GM12878 (cell line): Measurements from ENCODE around the gene PCDHB14.

Experiments used
- CTCF ChIP-seq, 3 experiments: IDR thresholded peaks in 2 of 3; conservative IDR thresholded peaks in 1 of 3; 2 replicates each; pipeline ENCODE4 v1.5.1; 2011; ENCODE audit warnings: low read depth in 3 of 3, low read length in 3 of 3, mild to moderate bottlenecking in 3 of 3, control low read depth in 2 of 3, moderate library complexity in 2 of 3, inconsistent platforms in 1 of 3, mixed read lengths in 1 of 3; ENCODE audit not compliant: control insufficient read depth in 2 of 3, insufficient read depth in 1 of 3; ENCODE audit errors: extremely low read depth in 1 of 3
- POLR2A ChIP-seq: IDR thresholded peaks from 2 replicates; pipeline ENCODE4 v1.6.1; 2011; ENCODE audit warnings: low read depth, mild to moderate bottlenecking, low read length
- USF2 ChIP-seq: IDR thresholded peaks from 2 replicates; pipeline ENCODE4 v1.6.1; 2011; ENCODE audit warnings: low read depth, low read length, improper control_type of control experiment, borderline replicate concordance

DNA sequence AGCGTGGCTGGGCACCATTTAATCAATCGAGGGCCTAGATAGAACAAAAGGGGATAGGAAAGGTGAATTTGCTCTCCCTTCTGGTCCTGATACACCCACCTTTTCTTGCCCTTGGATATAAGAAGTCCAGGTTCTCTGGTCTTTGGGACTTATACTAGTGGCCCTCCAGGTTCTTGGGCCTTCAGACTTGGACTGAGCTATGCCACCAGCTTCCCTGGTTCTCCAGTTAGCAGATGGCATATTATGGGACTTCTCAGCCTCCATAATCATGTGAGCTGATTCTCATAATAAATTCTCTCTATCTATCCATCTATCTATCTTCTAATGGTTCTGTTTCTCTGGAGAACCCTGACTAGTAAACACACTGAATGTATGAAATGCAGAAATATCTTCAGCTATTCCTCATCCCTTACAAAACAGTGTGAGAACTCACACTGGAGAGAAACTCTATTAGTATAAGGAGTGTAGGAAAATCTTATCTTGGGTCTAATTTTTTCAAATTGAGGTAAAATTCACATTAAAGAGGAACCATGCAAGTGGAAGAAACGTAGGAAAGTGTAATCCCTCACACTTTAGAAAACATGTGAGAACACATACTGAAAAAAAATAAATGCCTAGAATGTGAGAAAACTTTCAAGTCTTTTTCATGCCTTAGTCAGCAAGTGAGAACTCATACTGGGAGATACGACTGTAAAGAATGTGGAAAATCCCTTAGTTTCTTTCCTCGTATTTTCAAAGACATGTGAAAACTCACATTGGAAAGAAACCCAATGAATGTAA is 37.5 kb downstream of the PCDHB14 start:
- TF ChIP-seq POLR2A (no peak), CTCF (IDR thresholded peaks at IDR 0.05 in 2 of 3, conservative IDR thresholded peaks at IDR 0.05 in 1 of 3; ENCODE audit: control insufficient read depth in 2 of 3, extremely low read depth in 1 of 3, insufficient read depth in 1 of 3, low read depth in 3 of 3, low read length in 3 of 3) (no peak), USF2 (no peak)
